ENCODE data around the gene CGNL1.

DNA sequence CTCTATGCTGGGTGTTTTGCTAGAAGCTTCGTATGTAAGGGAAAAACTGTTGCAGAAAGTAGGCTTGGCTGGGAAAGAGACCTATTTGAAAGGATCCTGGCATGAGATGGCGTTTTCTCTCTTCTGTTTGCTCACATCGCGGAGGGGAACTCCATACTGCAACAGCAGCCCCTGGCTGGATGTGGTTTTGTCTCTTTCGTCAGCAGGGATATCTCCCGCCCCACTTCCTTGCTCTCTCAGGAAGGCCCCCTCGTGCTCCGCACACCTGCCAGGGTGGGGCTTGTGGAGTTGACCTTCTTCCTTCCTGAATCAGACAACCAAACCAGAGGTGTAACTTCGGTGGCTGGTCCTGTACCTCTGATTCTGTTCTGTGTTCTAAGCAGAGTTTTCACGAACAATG lies 189.0 kb downstream of the CGNL1 start:
- TF ChIP-seq, protein P1, sequence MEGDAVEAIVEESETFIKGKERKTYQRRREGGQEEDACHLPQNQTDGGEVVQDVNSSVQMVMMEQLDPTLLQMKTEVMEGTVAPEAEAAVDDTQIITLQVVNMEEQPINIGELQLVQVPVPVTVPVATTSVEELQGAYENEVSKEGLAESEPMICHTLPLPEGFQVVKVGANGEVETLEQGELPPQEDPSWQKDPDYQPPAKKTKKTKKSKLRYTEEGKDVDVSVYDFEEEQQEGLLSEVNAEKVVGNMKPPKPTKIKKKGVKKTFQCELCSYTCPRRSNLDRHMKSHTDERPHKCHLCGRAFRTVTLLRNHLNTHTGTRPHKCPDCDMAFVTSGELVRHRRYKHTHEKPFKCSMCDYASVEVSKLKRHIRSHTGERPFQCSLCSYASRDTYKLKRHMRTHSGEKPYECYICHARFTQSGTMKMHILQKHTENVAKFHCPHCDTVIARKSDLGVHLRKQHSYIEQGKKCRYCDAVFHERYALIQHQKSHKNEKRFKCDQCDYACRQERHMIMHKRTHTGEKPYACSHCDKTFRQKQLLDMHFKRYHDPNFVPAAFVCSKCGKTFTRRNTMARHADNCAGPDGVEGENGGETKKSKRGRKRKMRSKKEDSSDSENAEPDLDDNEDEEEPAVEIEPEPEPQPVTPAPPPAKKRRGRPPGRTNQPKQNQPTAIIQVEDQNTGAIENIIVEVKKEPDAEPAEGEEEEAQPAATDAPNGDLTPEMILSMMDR (IDR thresholded peaks at IDR 0.05; ENCODE audit: insufficient read depth, low read depth, low read length), result no peak
- TF ChIP-seq EZH2 (IDR thresholded peaks at IDR 0.05; ENCODE audit: insufficient read depth, low read length), result no peak

Data from astrocyte (in vitro differentiated cells and primary cell).